ENCODE results near the gene SIK1.
"Not testable (repeated sequence)": the region's sequence is repeated elsewhere in the genome, so short reads cannot be mapped to it uniquely, and the experiment has no call there.

DNA sequence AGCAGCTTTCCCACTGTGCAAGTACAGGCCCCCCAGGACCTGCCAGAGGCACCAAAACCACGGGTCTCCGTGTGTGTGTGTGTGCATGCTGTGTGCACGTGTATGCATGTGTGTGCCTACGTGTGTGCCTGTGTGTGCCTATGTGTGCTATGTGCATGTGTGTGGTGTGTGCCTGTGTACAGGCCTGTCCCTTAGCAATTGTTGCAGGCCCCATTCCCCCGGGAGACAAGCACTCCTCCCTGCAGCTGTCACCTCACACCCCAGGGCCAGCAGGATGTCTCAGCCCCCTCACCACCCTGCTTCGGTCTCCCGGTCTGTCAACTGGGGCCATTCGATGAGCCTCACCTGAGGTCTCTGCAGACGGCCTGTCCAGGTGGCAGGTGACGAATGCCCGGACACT lies 46.6 kb downstream of the SIK1 start:
- not testable (repeated sequence) for TF ChIP-seq TAF1, POLR2A (IDR thresholded peaks at IDR 0.05; ENCODE audit: low read depth, low read length)

All from GM12891 (cell line).